NCI-H2107 treated with DMSO at 0.1 percent for 48 hours (cell line): ENCODE results near the gene NT5C2.
"Not testable (repeated sequence)": the region's sequence is repeated elsewhere in the genome, so short reads cannot be mapped to it uniquely, and the experiment has no call there.

ENCODE experiments used
- DNase-seq: peaks from one replicate; lab custom pipeline; 2025; ENCODE audit not compliant: unreplicated experiment; lab: John Stamatoyannopoulos, UW

The NT5C2 gene

DNA sequence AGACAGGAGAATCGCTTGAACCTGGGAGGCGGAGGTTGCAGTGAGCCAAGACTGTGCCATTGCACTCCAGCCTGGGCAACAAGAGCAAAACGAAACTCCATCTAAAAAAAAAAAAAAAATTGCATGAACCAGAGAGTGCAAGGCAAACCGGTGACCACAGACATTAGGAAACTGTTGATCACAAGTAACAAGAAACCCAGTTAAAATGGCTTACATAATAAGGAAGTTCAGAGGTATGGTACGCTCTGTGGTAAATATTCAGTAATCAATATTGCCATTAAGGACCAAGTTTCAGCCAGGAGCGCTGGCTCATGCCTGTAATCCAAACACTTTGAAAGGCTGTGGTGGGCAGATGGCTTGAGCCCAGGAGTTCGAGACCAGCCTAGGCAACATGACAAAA is 9.2 kb upstream of the NT5C2 start:
- no peak for DNase-seq

DNA sequence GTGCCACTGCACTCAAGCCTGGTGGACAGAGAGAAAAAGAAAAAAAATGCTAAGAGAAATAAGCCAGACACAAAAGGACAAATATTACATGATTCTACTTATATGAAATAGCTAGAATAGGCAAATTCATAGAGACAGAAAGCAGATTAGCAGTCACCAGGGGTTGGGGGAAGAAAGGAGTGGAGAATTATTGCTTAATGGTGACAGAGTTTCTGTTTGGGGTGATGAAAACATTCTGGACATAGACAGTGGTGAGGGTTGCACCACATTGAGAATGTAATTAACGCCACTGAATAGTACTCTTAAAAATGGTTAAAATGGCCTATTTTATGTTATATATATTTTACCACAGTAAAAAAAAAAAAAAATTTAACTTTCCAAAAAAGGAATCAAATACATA is 6.4 kb upstream of the NT5C2 start:
- no peak for DNase-seq

DNA sequence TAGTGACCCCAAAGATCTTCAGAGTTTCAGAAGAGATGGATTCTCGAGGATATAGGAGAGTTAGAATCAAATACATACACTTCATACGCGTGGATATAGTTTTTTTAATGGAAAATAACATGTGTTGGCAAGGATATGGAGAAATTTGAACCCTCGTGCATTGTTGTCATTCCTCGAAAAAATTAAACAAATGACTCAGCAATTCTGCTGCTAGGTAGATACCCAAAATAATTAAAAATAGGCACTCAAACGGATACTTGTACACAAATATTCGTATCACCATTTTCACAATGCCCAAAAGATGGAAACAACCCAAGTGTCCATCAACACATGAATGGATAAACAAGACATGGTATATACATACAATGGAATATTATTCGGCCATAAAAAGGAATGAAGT is 5.6 kb upstream of the NT5C2 start:
- no peak for DNase-seq

DNA sequence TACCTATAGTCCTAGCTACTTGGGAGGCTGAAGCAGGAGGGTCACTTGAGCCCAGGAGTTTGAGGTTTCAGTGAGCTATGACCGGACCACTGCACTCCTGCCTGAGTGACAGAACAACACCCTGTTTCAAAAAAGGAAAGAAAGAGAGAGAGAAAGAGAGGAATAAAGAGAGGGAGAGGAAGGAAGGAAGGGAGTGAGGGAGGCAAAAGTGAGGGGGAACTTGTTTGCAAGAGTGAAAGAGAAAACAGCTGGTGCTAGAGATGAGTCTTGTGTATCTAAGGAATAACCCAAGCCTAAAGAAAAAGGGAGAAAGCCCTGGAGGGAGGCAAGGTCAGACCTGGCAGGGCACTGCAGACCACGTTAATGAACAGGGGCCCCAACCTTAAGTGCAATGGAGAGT is 4.8 kb upstream of the NT5C2 start:
- DNase-seq: no peak

DNA sequence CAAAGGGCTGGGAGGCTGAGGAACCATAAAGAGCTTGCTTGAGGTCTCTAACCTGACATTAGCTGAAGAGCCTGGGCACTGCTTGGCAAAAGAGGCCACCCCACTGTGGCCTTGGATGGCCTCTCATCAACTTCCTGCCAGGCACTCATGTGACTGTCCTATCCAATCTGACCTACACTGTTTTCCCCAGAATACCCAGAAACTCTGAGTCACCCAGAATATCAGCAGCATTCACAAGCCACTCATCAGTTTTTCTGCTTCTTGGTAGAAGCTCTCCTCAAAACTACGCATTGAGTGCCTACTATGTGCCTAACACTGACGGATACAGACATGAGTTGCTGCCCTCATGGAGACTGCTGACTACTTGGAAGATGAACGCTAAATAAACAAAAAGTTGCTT is 4.1 kb upstream of the NT5C2 start:
- no peak for DNase-seq

DNA sequence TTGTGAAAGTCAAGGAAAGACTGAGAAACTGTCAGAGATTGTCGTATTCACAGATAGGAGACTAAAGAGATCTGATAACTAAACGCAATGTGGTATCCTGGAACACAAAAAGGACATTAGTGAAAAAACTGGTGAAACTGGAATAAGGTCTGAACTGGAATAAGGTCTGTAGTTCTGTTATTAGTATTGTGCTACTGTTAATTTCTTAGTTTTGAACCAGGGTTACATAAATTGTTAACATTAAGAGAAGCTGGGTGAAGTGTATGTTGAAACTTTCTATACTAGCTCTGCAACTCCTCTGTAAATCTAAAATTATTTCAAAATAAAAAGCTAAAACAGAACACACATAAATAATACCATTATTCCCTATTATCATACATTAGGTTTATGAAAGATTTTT is 3.4 kb upstream of the NT5C2 start:
- no peak for DNase-seq

DNA sequence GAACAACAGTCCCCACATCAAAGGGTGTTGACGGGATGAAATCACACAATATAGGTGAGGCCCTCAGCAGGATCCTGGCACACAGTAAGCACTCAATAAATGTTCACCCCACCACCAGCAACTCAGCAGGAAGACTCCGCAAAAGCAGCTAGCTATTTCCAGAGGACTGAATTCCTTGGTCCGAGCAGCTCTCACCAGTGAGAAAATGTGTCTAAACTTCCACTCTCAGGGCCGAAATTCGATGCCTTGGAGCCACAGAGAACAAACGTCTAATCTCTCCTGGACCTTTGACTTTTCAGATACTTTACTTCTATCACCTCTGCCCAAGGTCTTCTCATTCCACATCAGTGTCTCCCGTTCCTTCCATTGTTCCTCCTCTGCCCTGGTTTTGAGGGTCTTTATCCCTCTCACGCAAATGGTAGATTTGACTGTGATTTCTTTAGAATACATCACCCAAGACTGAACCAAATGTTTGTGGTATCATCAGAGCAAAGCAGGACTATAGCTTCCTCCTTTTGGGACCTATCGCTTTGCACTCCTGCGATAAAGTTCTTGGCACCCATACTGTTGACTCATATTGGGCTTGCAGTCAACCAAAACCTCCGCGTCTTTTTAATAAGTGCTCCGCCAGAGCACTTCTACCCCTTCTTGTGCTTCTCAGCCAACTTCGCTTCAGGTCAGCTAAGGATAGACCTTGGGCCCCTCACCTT is 903 bp upstream of the NT5C2 start:
- no peak for DNase-seq

DNA sequence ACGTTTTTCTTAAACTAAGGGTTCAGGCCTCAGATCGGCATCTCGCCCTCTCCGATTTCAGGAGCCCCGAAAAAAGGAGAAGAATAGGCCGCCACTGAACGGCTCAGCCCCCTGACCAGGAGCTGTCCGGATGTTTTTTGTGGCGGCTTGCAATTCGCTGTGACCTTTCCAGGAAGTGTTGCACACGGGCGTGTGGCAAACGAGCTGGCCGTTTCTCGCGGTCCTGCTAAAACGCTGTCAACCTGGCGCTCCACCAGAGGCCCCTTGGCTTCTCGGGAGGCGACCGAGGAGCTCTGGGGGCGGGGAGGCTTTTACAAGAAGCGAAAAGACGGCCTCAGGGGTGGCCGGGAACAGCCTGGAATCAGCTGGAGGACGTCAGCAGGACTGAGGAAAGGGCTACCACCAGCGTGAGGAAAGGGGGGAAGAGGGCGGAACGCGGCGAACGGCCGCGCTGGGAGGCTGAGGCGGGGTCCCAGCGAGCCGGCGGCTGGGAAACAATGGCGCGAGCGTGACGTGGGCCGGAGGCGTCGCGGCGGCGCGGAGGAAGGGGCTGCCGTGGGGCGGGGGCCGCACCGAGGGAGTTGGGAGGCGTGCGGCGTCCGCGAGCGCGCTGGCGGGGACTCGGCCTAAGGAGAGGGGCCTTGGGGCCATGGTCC is 493 bp downstream of the NT5C2 start:
- DNase-seq: no peak

DNA sequence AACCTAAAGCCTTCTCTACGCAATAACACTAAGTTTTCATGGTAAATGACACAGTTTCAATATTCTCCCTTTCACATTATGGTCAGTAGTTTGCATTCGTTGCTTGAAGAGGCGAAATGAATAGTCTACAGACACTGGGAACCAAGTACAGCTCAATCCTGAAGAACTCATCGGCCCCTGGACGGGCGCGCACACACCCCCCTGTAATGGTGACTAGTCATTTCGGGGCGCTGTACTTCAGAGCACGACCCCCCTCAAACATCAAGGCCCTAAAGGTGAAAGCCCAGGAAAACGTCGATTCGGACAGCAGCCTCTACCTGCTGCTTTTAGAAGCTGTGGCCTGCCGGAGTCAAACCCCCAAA is 1.0 kb downstream of the NT5C2 start:
- no peak for DNase-seq

DNA sequence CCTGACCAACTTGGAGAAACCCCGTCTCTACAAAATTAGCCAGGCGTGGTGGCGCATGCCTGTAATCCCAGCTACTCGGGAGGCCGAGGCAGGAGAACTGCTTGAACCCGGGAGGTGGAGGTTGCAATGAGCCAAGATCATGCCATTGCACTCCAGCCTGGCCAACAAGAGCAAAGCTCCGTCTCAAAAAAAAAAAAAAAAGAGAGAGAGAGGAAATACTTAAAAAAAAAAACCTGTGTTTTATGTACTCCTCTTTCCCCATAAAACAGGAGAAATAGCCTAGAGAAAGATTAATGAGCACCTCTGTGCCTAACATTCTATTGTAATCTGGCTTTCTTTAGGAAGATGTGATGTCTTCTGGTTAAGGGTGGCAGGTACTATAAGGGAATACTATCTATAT is 1.9 kb downstream of the NT5C2 start:
- DNase-seq: not testable (repeated sequence)

DNA sequence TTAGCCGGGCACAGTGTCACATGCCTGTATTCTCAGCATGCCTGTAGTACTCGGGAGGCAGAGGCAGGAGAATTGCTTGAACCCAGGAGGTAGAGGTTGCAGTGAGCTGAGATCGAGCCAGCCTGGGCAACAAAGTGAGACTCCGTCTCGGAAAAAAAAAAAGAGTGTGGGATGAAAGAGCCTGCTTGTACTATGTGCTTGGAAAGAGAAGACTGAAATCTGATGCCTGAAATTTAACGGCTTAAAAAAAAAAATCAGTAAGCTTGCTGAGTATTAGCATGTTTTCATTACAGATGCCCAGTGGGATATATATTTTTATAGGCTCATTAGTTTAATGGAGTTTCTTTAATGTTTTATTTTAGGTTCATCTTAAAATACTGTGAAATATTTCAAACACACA is 4.2 kb downstream of the NT5C2 start:
- peak; percentile 18 for DNase-seq

DNA sequence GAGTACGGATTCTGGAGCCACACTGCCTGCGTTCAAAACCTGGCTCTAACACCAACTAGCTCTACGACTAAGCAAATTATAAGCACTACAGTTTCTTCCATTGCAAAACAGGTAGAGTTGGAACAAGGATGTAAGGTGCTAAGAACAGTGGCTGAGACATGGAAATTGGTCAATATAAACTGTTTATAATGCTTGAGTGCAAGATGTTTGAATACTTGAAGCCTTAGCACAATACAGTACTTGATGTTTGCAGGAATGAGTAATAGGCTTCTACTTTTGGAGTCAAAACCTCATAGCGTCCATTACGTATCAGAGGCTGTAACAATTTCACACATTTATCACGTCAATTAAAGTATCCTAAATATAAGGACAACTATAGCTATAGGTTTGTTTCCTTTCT is 6.9 kb downstream of the NT5C2 start:
- no peak for DNase-seq

DNA sequence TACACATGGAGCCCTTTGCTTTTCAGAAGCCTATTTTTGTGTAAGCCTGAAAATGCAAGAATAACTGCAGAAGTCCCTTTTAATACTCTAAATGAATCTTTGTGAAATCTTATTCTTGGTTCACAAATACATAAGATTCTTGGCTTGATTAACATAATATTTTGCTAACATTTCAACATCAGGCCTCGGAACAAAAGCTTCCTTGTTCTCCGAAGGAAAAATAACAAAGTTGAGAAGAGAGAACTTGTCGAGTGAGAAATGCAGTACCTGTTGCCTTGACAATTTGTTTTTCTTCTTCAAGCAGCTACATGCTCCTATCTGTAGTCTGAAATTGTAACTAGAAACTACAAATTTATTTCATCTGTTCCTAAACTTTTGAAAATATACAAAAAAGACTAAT is 8.5 kb downstream of the NT5C2 start:
- DNase-seq: no peak

DNA sequence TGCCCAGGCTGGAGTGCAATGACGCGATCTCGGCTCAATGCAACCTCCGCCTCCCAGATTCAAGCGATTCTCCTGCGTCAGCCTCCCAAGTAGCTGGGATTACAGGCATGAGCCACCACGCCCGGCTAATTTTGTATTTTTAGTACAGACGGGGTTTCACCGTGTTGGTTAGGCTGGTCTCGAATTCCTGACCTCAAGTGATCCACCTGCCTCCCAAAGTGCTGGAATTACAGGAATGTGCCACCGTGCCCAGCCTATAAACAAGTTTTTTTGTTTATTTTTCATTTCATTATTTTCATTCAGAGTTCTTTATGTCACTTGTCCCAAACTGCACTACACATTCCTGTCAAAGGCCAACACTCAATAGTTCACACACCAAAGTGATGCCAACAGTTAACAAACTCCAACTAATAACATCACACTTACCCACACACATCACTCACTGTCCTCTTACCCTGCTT is 9.1 kb downstream of the NT5C2 start:
- DNase-seq: not testable (repeated sequence)

DNA sequence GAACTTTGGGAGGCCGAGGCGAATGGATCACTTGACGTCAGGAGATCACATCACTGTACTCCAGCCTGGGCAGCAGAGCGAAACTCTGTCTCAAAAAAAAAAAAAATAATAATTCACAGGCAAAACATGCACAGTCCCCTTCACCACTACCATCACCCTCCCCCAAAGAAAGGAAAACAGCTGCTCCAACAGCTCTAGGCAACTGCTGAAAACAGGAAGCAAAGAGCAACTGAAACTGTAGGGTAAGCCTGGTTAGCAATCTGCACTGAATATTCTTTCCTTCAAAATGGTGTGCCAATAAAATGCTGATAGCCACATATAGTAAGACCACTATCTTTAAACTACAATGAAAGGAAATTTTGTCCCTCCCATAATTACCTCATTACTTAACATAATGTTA is 11.8 kb downstream of the NT5C2 start:
- DNase-seq: no peak

DNA sequence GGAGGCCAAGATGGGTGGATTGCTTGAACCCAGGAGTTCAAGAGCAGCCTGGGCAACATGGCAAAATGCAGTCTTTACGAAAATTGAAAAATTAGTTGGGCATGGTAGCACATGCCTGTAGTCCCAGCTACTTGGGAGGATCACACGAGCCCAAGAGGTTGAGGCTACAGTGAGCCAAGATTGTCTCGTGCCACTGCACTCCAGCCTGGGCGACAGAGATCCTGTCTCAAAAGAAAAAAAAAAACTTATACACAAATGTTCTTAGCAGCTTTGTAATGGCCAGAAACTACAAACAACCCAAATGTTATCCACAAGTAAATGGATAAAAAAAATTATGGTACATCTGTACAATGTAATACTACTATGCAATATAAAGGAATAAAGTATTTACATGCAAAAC is 12.6 kb downstream of the NT5C2 start:
- DNase-seq: no peak

DNA sequence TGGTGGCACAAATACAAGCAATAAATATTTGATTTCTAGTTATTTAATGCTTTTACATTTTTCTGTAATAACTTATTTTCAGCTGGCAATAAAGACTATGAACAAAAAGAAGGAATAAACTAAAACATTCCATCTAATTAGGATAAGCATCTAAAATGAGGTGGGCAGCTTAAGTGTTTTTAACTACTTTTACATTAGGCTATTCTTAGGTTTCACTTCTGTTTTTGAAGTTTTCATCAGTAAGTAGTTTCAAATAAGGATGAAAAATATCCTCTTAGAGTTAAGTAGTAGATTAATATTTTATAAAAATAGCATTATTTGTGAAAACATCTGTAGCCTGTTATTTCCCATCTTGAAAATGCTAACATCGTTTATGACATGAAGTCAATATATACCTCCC is 15.9 kb downstream of the NT5C2 start:
- no peak for DNase-seq

DNA sequence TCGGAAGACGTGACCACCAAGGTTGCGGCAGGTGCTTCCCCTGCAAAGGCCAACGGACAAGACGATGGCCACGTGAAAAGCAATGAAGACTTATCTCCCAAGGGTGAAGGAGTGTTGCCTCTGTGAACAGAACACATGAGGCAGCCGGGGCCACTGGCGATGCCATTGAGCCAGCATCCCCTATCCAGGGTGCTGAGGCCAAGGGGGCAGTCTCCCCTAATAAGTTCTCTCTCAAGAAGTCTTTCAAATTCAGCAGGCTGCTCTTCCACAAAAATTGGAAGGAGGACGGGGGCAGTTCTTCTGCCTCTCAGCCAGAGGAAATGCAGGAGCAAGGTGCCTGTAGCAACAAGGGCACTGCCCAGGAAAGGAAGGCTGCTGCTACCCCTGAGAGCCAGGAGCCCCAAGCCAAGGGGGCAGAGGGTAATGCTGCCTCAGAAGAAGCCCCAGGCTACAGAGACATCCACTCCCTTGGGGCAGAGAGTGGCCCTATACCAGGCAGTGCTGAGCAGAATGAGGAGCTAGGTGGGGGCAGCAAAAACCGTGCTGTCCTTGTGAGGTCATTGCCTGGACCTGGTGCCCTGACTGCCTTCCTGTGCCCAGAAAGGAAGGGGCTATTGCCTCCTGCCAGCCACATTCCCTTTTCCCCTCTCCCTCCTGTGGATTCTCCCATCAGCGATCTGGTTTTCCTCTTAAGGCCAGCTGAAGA is 17.3 kb downstream of the NT5C2 start:
- no peak for DNase-seq

DNA sequence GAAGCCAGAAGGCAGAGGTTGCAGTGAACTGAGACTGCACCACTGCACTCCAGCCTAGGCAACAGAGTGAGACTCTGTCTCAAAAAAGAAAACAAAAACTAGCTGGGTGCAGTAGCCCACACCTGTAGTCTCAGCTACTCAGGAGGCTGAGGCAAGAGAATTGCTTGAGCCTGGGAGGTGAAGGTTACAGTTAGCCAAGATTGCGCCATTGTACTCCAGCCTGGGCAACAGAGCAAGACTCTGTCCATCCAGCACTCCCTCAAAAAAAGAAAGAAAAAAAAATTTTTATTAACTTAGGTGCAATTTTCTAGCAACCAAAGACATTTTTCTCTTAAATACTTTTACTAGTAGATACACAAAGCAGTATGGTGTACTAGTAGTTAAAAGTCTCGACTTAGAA is 18.7 kb downstream of the NT5C2 start:
- not testable (repeated sequence) for DNase-seq

DNA sequence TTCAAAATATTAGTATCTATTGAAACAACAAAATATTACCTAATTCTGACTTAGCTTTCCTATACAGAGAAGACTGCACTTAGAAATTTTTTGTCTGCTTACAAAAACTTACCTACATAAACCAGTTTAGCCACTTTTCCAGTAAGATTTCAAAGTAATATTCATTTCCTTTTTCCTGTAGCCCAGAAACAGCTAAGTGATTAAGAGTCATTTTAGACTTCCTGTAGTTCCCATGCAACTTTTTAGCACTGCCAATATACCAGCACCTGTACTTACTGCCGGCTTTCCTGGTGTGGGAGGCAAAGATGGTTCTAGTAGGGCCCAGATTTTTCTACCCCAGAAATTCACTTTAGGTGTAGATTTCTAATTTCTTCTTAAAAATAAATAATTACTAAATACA is 21.8 kb downstream of the NT5C2 start:
- no peak for DNase-seq

DNA sequence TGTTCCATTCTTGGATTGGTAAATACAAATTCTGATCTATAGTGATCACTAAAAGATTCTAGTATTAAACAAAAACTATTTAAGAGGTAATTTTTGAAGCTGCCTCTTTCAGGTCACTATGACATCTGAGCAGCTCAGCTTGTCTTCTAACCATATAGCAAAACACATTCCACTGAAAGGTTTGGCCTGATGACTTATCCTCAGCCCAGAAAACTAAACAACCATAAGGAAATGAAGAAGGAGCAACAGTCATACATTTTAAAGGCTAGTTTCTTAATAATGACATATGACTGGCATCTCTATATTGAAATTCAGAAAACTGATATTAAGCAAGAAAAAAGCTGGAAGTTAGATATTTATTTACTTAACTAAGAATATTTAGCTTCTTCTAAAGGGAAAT is 24.6 kb downstream of the NT5C2 start:
- DNase-seq: no peak

DNA sequence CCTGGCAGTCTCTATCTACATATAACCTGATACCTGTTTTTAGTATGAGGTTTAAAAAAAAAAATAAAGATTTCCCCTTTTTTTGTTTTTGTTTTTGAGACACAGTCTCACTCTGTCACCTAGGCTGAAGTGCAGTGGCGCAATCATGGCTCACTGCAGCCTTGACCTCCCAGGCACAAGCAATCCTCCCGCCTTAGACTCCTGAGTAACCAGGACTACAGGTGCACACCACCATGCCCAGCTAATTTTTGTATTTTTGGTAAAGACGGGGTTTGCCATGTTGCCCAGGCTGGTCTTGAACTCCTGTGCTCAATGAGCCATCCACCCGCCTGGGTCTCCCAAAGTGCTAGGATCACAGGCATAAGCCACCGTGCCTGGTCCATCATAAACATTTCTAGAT is 25.5 kb downstream of the NT5C2 start:
- not testable (repeated sequence) for DNase-seq
